ENCODE results near the gene CADM1. TPM values are rescaled to one million over a fixed set of nuclear protein-coding genes. Genes with fewer than 3 reads are reported as not detected.

CADM1 gene
- total RNA-seq, 1 experiment from 2014 or later = 12.9 TPM

DNA sequence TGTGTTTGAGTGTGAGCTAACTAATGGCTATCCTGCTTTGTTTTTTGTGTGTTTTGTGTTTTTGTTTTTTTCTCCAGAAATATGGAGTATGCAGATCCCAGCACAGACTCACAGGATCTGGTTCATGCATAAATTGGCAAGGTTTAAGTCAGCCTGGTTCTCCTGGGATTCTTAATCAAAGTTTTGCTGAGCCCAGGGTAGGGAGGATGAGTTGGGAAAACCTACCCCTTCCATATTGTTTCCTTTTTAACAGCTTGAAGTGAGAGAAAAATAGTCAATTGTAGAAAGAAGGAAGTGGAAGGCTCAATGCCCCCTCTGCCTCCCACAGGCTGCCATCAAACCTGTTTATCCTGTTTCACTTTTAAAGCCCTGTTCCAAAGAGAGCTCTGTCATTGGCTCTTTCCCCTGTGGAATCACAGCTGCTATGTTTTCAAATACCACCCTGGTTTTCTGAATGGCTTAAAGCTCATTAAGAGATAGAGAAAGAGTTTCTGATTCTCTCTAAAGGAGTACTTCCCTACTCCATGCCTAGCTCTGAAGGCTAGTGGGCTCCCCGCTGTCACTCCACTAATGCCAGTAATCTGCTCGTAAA is 23.4 kb upstream of the CADM1 start:
- Histone ChIP-seq H3K36me3 (ENCODE audit: insufficient read depth, low read length, poor library complexity, severe bottlenecking) (no peaks in the 10 kb centered on the region), H3K9me3 (ENCODE audit: low read depth, low read length, poor library complexity, severe bottlenecking) (no peaks in the 10 kb centered on the region), H3K27me3 (replicated peaks; ENCODE audit: insufficient read depth, low read depth, low read length, poor library complexity) (no peaks in the 10 kb centered on the region), H3K4me3 (ENCODE audit: low read depth, low read length, poor library complexity, severe bottlenecking) (no peak overlapping the region), H3K27ac (ENCODE audit: low read depth, low read length, poor library complexity, severe bottlenecking) (no peak overlapping the region), H3K4me1 (ENCODE audit: insufficient read depth, low read length, poor library complexity, severe bottlenecking) (no peaks in the 10 kb centered on the region)
- intact Hi-C loops (cut with micrococcal nuclease; ENCODE audit: unreplicated experiment) = no loop called here
- BruUV-seq (replicated peaks) = no TSS peak
- ChIA-PET POLR2A (ENCODE audit: low non-redundant PET) (no interaction called here), CTCF (no interaction called here)
- TF ChIP-seq, protein P1, sequence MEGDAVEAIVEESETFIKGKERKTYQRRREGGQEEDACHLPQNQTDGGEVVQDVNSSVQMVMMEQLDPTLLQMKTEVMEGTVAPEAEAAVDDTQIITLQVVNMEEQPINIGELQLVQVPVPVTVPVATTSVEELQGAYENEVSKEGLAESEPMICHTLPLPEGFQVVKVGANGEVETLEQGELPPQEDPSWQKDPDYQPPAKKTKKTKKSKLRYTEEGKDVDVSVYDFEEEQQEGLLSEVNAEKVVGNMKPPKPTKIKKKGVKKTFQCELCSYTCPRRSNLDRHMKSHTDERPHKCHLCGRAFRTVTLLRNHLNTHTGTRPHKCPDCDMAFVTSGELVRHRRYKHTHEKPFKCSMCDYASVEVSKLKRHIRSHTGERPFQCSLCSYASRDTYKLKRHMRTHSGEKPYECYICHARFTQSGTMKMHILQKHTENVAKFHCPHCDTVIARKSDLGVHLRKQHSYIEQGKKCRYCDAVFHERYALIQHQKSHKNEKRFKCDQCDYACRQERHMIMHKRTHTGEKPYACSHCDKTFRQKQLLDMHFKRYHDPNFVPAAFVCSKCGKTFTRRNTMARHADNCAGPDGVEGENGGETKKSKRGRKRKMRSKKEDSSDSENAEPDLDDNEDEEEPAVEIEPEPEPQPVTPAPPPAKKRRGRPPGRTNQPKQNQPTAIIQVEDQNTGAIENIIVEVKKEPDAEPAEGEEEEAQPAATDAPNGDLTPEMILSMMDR (conservative IDR thresholded peaks at IDR 0.05; ENCODE audit: low read depth, low read length) = no peak
- TF ChIP-seq EZH2 (IDR thresholded peaks at IDR 0.05; ENCODE audit: borderline replicate concordance, low read depth, low read length, poor library complexity, severe bottlenecking) = no peak
- no peak for DNase-seq (ENCODE audit: low spot score)

DNA sequence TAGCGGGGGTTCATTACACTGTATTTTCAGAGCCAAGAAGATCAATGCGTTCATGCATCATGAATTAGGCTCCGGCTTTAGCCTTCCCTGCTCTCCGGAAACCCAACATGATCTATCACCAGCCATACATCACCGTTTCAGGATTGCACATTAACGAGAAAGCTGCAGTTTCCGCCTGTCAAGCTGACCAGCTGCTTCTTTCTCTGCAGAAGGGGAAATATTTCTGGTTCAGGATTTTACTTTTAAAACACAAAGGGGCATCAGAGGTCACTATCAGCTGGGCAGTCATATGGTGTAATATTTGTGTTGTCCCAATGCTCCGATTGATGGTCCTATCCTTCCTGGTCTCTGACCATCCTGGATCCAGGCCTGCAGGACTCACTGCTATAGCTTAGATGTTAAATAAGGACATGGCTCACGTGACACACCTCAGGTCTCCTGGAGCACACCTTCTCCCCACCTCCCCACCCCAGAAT is 21.4 kb upstream of the CADM1 start:
- CTCF ChIA-PET = no interaction called here
- no TSS peak for BruUV-seq (replicated peaks)

DNA sequence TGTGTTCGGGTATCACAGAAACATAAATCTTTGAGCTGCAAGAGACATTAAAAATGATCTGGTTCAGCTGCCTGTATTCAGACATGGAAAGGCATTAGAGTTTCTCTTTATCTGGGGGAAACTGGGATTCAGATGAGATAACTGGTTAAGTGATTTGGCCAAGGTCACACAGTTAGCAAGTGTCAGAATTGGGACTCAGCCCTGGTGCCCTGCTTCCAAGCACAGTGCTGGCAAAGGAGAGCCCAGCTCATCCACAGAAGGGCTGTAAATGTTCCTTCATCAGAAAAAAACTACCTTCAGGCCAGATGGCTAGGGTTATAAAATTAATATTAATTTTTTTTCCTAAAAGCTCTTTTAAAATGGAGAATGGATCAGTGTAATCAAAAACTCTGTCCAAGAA is 20.4 kb upstream of the CADM1 start:
- Histone ChIP-seq H3K4me1 (ENCODE audit: insufficient read depth, low read length, poor library complexity, severe bottlenecking) (no peaks in the 10 kb centered on the region), H3K36me3 (ENCODE audit: insufficient read depth, low read length, poor library complexity, severe bottlenecking) (no peaks in the 10 kb centered on the region), H3K4me3 (ENCODE audit: low read depth, low read length, poor library complexity, severe bottlenecking) (no peak overlapping the region), H3K27me3 (replicated peaks; ENCODE audit: insufficient read depth, low read depth, low read length, poor library complexity) (peaks cover 6% of the 10 kb centered on the region), H3K9me3 (ENCODE audit: low read depth, low read length, poor library complexity, severe bottlenecking) (no peaks in the 10 kb centered on the region), H3K27ac (ENCODE audit: low read depth, low read length, poor library complexity, severe bottlenecking) (no peak overlapping the region)
- BruUV-seq (replicated peaks) = no TSS peak
- CTCF ChIA-PET = no interaction called here
- no peak for DNase-seq (ENCODE audit: low spot score)
- TF ChIP-seq EZH2 (IDR thresholded peaks at IDR 0.05; ENCODE audit: borderline replicate concordance, low read depth, low read length, poor library complexity, severe bottlenecking) = no peak
- TF ChIP-seq, protein P1 (conservative IDR thresholded peaks at IDR 0.05; ENCODE audit: low read depth, low read length) = no peak
- intact Hi-C loops (cut with micrococcal nuclease; ENCODE audit: unreplicated experiment) = no loop called here
- POLR2A ChIA-PET (ENCODE audit: low non-redundant PET) = no interaction called here

More for the DNA sequence above, 21.4 kb upstream of the CADM1 start:
- no peaks in the 10 kb centered on the region for H3K4me1 ChIP-seq (ENCODE audit: insufficient read depth, low read length, poor library complexity, severe bottlenecking)
- no peak overlapping the region for H3K27ac ChIP-seq (ENCODE audit: low read depth, low read length, poor library complexity, severe bottlenecking)
- DNase-seq (ENCODE audit: low spot score) = no peak
- TF ChIP-seq EZH2 (IDR thresholded peaks at IDR 0.05; ENCODE audit: borderline replicate concordance, low read depth, low read length, poor library complexity, severe bottlenecking) = no peak
- TF ChIP-seq, protein P1 (conservative IDR thresholded peaks at IDR 0.05; ENCODE audit: low read depth, low read length) = no peak
- H3K4me3 ChIP-seq (ENCODE audit: low read depth, low read length, poor library complexity, severe bottlenecking) = no peak overlapping the region
- intact Hi-C loops (cut with micrococcal nuclease; ENCODE audit: unreplicated experiment) = no loop called here
- H3K36me3 ChIP-seq (ENCODE audit: insufficient read depth, low read length, poor library complexity, severe bottlenecking) = no peaks in the 10 kb centered on the region
- H3K9me3 ChIP-seq (ENCODE audit: low read depth, low read length, poor library complexity, severe bottlenecking) = no peaks in the 10 kb centered on the region
- POLR2A ChIA-PET (ENCODE audit: low non-redundant PET) = no interaction called here
- peaks cover 6% of the 10 kb centered on the region for H3K27me3 ChIP-seq (replicated peaks; ENCODE audit: insufficient read depth, low read depth, low read length, poor library complexity)
